Gastroesophageal sphincter (tissue), 4 donors: ENCODE data around the gene FAM229A. TPM values are rescaled to one million over a fixed set of nuclear protein-coding genes. Genes with fewer than 3 reads are reported as not detected.

Source experiments
- ATAC-seq: fragments of 150-250 bp; one replicate; pipeline ENCODE4 v1.9.1; 2016; ENCODE audit warnings: mild to moderate bottlenecking, moderate library complexity
- H3K27ac ChIP-seq, 4 donors: fragments of 200-600 bp; sonication (generic) in 3 of 4; 1 replicate in 3 of 4; 2 replicates in 1 of 4; pipeline ENCODE4 v1.5.1; 2016 to 2019
- H3K27me3 ChIP-seq: fragments of 200-600 bp; sonication (generic); one replicate; pipeline ENCODE4 v1.5.1; 2019
- H3K36me3 ChIP-seq, 2 donors: fragments of 200-600 bp; sonication (generic); one replicate each; pipeline ENCODE4 v1.5.1; 2019; ENCODE audit warnings: control low read depth in 1 of 2
- H3K4me1 ChIP-seq, 3 donors: fragments of 200-600 bp; sonication (generic); 1 replicate in 2 of 3; 2 replicates in 1 of 3; pipeline ENCODE4 v1.5.1; 2016 to 2019; ENCODE audit warnings: control low read depth in 2 of 3
- H3K4me3 ChIP-seq, 2 donors: fragments of 200-600 bp; sonication (generic); one replicate each; pipeline ENCODE4 v1.5.1; 2019; ENCODE audit warnings: mild to moderate bottlenecking in 1 of 2, moderate library complexity in 1 of 2
- H3K9me3 ChIP-seq, 3 donors: fragments of 200-600 bp; sonication (generic); one replicate each; pipeline ENCODE4 v1.5.1; 2017 to 2019; ENCODE audit warnings: control low read depth in 2 of 3
- EP300 ChIP-seq: sonication (generic); formaldehyde crosslinking; IDR thresholded peaks from one replicate; pipeline ENCODE4 v1.6.1; 2017; ENCODE audit warnings: antibody characterized with exemption, mild to moderate bottlenecking
- POLR2A ChIP-seq, 2 donors: fragments of 450-650 bp; IDR thresholded peaks; one replicate each; pipeline ENCODE4 v1.6.1; 2017; ENCODE audit warnings: antibody characterized with exemption in 2 of 2, mild to moderate bottlenecking in 2 of 2, moderate library complexity in 1 of 2
- POLR2AphosphoS5 ChIP-seq: sonication (generic); formaldehyde crosslinking; IDR thresholded peaks from one replicate; pipeline ENCODE4 v1.6.1; 2017; ENCODE audit warnings: antibody characterized with exemption
- WGBS, 2 donors: methylation state at CpG; one replicate each; pipeline ENCODE4 v1.1.5; 2018; ENCODE audit warnings: low coverage in 1 of 2; 5-methylcytosine and 5-hydroxymethylcytosine counted together
- total RNA-seq, 4 donors: library from RNA; depleted of rRNA; stranded (reverse); fragments of >200 nt; gene quantifications; one replicate each; pipeline ENCODE4 v1.1.0, GENCODE V29; 2016
- TF ChIP-seq, protein P1 (sequence below), 4 experiments: fragments of 200-600 bp in 2 of 4; fragments of 450-650 bp in 2 of 4; sonication (generic) in 1 of 4; IDR thresholded peaks; one replicate each; pipeline ENCODE4 v1.5.1; 2017 to 2019; ENCODE audit warnings: antibody characterized with exemption in 4 of 4, mild to moderate bottlenecking in 2 of 4, moderate library complexity in 2 of 4

FAM229A gene
- total RNA-seq, 4 donors from 2014 or later = 0.74 to 7.6 (median 4.9) TPM

DNA sequence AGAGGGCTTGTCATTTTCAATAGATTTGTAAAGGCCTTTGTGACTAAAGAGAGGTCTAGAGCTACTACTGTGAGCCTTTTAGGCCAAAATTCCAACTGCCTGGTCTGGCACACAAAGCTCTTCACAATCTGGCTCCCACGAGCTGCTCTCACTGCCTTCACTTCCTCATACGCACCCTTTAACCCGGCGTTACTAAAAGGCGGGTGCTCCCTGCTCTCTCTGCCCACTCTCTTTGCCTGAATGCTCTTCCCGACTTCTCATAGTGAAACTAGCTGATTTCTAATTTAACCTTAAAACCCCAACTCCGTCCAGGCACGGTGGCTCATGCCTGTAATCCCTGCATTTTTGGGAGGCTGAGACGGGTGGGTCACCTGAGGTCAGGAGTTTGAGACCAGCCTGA, 17.8 kb upstream of the FAM229A start:
- no peak for ATAC-seq
- Histone ChIP-seq H3K4me1 (no peaks in the 10 kb centered on the region), H3K9me3 (no peaks in the 10 kb centered on the region), H3K4me3 (no peak overlapping the region), H3K27ac (no peak overlapping the region), H3K27me3 (no peaks in the 10 kb centered on the region), H3K36me3 (peaks cover 0 to 100% of the 10 kb centered on the region in 2 donors)
- WGBS, 2 donors = 84 to 93% methylated on average over 5 to 6 of the region's 9 CpGs
- no peak for TF ChIP-seq POLR2AphosphoS5
- TF ChIP-seq, protein P1, sequence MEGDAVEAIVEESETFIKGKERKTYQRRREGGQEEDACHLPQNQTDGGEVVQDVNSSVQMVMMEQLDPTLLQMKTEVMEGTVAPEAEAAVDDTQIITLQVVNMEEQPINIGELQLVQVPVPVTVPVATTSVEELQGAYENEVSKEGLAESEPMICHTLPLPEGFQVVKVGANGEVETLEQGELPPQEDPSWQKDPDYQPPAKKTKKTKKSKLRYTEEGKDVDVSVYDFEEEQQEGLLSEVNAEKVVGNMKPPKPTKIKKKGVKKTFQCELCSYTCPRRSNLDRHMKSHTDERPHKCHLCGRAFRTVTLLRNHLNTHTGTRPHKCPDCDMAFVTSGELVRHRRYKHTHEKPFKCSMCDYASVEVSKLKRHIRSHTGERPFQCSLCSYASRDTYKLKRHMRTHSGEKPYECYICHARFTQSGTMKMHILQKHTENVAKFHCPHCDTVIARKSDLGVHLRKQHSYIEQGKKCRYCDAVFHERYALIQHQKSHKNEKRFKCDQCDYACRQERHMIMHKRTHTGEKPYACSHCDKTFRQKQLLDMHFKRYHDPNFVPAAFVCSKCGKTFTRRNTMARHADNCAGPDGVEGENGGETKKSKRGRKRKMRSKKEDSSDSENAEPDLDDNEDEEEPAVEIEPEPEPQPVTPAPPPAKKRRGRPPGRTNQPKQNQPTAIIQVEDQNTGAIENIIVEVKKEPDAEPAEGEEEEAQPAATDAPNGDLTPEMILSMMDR (IDR thresholded peaks at IDR 0.05) = no peak
- TF ChIP-seq EP300 = no peak
- TF ChIP-seq POLR2A (IDR thresholded peaks at IDR 0.05) = no peak

DNA sequence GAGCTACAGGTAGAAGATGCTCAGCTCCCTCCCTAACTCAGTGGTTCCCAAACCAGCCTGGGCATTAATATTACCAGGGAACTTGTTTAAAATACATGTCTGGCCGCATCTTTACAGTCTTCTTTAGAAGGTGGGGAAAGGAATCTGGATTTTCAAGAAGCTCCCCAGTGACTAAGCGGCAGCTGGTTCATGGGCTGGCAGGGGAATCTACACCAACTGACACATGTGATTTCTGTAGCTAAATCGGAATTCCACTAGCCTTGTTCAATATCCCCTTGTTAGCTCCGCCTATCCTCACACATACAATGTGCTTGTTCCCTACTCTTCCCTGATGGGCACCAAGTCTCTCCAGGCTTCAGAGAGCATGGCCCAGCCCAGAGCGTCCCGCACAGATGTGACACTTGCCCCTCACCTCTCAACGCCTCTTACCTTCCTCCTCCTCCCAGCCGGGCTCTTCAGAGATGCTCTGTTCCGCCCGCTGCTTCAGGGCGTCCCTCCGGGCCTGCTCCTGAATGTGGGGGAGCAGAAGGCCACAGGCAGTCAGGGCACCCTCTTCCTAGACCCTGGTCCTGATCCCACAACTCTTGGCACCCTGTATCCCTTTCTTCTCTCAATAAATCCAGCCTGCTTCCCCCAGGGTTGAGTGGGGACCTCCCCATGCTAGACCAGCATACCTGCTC, 15.4 kb upstream of the FAM229A start:
- H3K36me3 ChIP-seq = peaks cover 0 to 100% of the 10 kb centered on the region in 2 donors
- no peak for TF ChIP-seq POLR2AphosphoS5
- no peak for TF ChIP-seq POLR2A (IDR thresholded peaks at IDR 0.05)
- H3K4me1 ChIP-seq = no peaks in the 10 kb centered on the region
- no peak overlapping the region for H3K27ac ChIP-seq
- no peaks in the 10 kb centered on the region for H3K9me3 ChIP-seq
- no peak for ATAC-seq
- no peaks in the 10 kb centered on the region for H3K27me3 ChIP-seq
- 85 to 91% methylated on average over 5 to 11 of the region's 12 CpGs for WGBS, 2 donors
- no peak overlapping the region for H3K4me3 ChIP-seq

DNA sequence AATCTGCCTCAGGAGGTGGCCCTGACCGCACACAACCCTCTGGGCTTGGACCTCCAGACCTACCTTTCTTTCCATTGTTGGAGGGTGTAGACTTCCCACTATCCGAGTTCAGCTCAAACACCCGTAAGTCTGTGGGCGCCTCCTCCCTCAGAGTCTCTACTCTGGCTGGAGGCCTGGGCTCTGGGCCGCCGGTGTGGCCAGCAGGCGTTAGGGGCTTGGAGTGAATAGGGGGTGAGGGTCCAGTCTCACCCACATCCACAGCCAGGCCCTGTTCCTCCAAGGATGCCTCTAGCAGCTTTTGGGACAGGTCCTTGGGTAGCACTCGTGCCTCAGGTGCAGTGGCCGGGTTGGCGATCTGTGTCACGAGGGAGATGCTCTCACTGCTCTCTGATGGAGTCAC, 13.9 kb upstream of the FAM229A start:
- TF ChIP-seq POLR2AphosphoS5 = no peak
- TF ChIP-seq EP300 = no peak
- TF ChIP-seq POLR2A (IDR thresholded peaks at IDR 0.05) = no peak
- TF ChIP-seq, protein P1 (IDR thresholded peaks at IDR 0.05) = no peak
- ATAC-seq = no peak
- H3K27ac ChIP-seq = no peak overlapping the region
- no peaks in the 10 kb centered on the region for H3K9me3 ChIP-seq
- H3K4me1 ChIP-seq = no peaks in the 10 kb centered on the region
- H3K36me3 ChIP-seq = peaks cover 0 to 100% of the 10 kb centered on the region in 2 donors
- no peak overlapping the region for H3K4me3 ChIP-seq
- no peaks in the 10 kb centered on the region for H3K27me3 ChIP-seq
- 94 to 95% methylated on average over 2 to 3 of the region's 11 CpGs for WGBS, 2 donors

DNA sequence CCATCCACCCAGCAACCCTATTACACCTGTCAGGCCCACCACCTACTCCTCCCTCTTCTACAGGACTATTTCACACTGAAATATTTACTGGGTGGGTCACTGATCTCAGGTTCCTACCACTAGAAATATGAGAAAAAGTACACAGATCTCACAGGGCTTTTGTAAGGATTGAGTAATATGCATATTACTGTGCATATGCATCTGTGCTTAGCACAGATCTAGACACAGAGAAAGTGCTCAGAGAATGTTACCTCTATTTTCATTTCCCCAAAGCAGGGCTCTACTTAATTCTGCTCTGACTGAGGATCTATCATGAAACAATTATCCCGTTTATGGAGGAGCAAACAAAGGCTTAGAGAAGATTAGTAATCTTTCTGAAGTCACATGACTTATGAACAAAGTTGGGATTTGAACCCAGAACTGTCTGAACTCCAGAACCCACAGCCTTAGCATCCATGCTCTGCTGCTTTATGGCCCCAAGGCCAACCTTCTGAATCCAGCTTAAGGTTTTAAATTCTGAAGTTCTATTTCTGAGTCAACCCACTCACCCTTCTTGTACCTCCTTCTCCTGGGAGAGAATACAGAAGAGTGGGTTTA, 11.8 kb upstream of the FAM229A start:
- H3K4me3 ChIP-seq = no peak overlapping the region
- no peak overlapping the region for H3K27ac ChIP-seq
- H3K36me3 ChIP-seq = peaks cover 0 to 95% of the 10 kb centered on the region in 2 donors
- H3K27me3 ChIP-seq = no peaks in the 10 kb centered on the region
- 70 to 80% methylated on average over 1 of the region's 1 CpG for WGBS, 2 donors
- no peak for ATAC-seq
- no peaks in the 10 kb centered on the region for H3K4me1 ChIP-seq
- H3K9me3 ChIP-seq = no peaks in the 10 kb centered on the region
- TF ChIP-seq POLR2AphosphoS5 = no peak
- TF ChIP-seq, protein P1 (IDR thresholded peaks at IDR 0.05) = no peak
- TF ChIP-seq EP300 = no peak
- TF ChIP-seq POLR2A (IDR thresholded peaks at IDR 0.05) = no peak

DNA sequence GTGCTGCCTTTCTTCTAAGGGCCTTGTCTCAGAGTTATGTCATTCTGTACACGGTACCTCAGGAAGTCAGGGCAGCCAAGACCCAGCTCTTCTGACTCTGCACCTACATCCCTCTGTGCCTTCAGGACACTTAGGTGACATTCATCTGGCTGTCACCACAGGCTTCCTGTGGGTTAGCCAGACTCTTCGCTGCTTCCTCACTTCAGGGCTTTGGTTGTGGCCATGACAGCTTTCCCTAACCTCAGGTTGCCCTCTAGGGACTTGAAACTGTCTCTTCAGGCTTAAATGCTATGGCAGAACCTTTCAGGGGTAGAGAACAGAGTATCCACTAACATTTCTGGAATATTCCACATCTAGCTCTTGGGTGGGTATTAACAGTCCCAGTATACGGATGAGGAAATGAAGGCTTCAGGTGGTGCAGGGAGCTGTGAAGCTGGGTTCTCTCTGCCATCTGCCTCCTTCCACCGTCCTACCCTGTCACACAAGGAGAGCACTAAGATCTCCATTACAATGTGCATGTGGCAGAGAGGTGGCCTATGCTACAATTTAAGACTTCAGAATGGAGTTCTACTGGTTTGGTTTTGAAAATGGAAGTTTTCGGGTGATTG, 10.0 kb upstream of the FAM229A start:
- Histone ChIP-seq H3K27me3 (no peaks in the 10 kb centered on the region), H3K4me3 (no peak overlapping the region), H3K9me3 (no peaks in the 10 kb centered on the region), H3K27ac (no peak overlapping the region), H3K36me3 (peaks cover 0 to 95% of the 10 kb centered on the region in 2 donors), H3K4me1 (no peaks in the 10 kb centered on the region)
- no peak for ATAC-seq
- WGBS, 2 donors = 73 to 90% methylated on average over 5 of the region's 5 CpGs
- TF ChIP-seq POLR2AphosphoS5 = no peak
- TF ChIP-seq, protein P1 (IDR thresholded peaks at IDR 0.05) = no peak
